Activated CD8-positive, alpha-beta memory T cell treated with anti-CD3 and anti-CD28 coated beads, Interleukin-2, amount 50 U/mL, for 4 hours (primary cell): ENCODE results near the gene PWWP2B.
"Not testable (repeated sequence)": the region's sequence is repeated elsewhere in the genome, so short reads cannot be mapped to it uniquely, and the experiment has no call there.

Experiments used
- DNase-seq: peaks from one replicate; pipeline ENCODE4 v3.0.0-alpha.2; 2020

Gene PWWP2B

GRCh38 chr10:132420981-132421846 is 24.2 kb downstream of the PWWP2B start:
- no peak for DNase-seq

- DNase-seq: no peak
These were observed 25.1 kb downstream of the PWWP2B start for GRCh38 chr10:132421847-132422751.

GRCh38 chr10:132422903-132423825 is 26.2 kb downstream of the PWWP2B start:
- DNase-seq: no peak

- no peak for DNase-seq
These were observed 27.2 kb downstream of the PWWP2B start for GRCh38 chr10:132423966-132424861.

- no peak for DNase-seq
These were observed 28.2 kb downstream of the PWWP2B start for GRCh38 chr10:132425029-132425756.

GRCh38 chr10:132425757-132426155 is 28.8 kb downstream of the PWWP2B start:
- DNase-seq: no peak

- no peak for DNase-seq
These were observed 30.2 kb downstream of the PWWP2B start for GRCh38 chr10:132427006-132427771.

- no peak for DNase-seq
These were observed 31.0 kb downstream of the PWWP2B start for GRCh38 chr10:132427939-132428367.

GRCh38 chr10:132428486-132428995 is 31.5 kb downstream of the PWWP2B start:
- no peak for DNase-seq

- no peak for DNase-seq
These were observed 32.6 kb downstream of the PWWP2B start for GRCh38 chr10:132429281-132430230.

- no peak for DNase-seq
These were observed 33.3 kb downstream of the PWWP2B start for GRCh38 chr10:132430231-132430743.

GRCh38 chr10:132430861-132431271 is 33.9 kb downstream of the PWWP2B start:
- DNase-seq: no peak

- DNase-seq: no peak
These were observed 34.7 kb downstream of the PWWP2B start for GRCh38 chr10:132431537-132432175.

GRCh38 chr10:132432176-132432540 is 35.2 kb downstream of the PWWP2B start:
- no peak for DNase-seq

- DNase-seq: no peak
These were observed 36.8 kb downstream of the PWWP2B start for GRCh38 chr10:132433671-132434340.

- DNase-seq: peak; percentile 53
These were observed 37.5 kb downstream of the PWWP2B start for GRCh38 chr10:132434405-132435005.

- not testable (repeated sequence) for DNase-seq
These were observed 38.3 kb downstream of the PWWP2B start for GRCh38 chr10:132435320-132435719.
